ENCODE data around the gene GSE1.

The GSE1 gene

GRCh38 chr16:85612801-85613603 lies at the start of gene GSE1:
Gene GSE1, plus strand, starts transcription at chr16:85613322. Its CDS starts 70 bp downstream, at chr16:85613392.
- H3K4me1 Mint-ChIP-seq (ENCODE audit: low read depth): peaks cover 63% of the 10 kb centered on the region
- no peaks in the 10 kb centered on the region for H3K27me3 Mint-ChIP-seq
- peak within 1 kb of the TSS; percentile 45 for H3K27ac Mint-ChIP-seq
- H3K4me3 Mint-ChIP-seq: peak within 1 kb of the TSS; percentile 52
- no peaks in the 10 kb centered on the region for H3K36me3 Mint-ChIP-seq (ENCODE audit: low read depth)
- no peaks in the 10 kb centered on the region for H3K9me3 Mint-ChIP-seq

DNA sequence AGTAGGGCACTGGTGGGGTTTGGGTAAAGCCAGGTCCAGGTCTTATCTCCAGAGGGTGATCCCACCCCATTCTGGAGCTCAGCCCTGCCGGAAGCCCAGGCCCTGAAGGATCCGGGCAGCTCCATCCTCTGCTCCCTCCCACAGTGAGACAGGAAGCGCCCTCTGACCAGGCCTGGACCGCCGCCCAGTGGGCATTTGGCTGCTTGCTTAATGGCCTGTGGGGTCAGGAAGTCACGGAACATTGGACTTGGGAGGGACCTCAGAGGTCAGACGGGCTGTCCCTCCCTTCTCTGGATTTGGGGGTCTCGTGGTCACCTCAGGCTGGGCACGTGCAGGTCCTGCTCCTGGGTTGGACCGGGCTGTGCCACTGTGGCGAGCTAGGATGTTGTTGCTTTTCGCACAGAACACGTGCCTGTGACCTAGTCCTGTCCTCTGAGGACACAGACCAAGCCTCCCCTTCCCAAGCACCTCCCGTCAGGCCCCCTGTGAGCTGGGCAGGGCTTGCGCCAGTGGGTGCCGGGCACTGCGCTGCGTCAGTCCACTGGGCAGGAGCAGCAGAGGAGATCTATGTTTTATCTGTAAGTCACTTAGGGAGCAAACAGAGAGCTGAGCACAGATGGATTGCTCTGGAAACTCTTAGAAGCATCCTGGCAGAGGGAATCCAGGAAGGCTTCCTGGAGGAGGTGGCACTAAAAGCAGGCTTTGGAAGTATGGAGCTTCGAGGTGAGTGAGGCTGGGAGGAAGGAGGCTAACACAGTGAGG lies 49.4 kb upstream of the GSE1 start:
- Mint-ChIP-seq H3K27me3 (no peaks in the 10 kb centered on the region), H3K36me3 (ENCODE audit: low read depth) (peaks cover 4% of the 10 kb centered on the region), H3K27ac (peak overlapping the region; percentile 88), H3K4me1 (ENCODE audit: low read depth) (peaks cover 78% of the 10 kb centered on the region), H3K4me3 (no peak overlapping the region), H3K9me3 (no peaks in the 10 kb centered on the region)

DNA sequence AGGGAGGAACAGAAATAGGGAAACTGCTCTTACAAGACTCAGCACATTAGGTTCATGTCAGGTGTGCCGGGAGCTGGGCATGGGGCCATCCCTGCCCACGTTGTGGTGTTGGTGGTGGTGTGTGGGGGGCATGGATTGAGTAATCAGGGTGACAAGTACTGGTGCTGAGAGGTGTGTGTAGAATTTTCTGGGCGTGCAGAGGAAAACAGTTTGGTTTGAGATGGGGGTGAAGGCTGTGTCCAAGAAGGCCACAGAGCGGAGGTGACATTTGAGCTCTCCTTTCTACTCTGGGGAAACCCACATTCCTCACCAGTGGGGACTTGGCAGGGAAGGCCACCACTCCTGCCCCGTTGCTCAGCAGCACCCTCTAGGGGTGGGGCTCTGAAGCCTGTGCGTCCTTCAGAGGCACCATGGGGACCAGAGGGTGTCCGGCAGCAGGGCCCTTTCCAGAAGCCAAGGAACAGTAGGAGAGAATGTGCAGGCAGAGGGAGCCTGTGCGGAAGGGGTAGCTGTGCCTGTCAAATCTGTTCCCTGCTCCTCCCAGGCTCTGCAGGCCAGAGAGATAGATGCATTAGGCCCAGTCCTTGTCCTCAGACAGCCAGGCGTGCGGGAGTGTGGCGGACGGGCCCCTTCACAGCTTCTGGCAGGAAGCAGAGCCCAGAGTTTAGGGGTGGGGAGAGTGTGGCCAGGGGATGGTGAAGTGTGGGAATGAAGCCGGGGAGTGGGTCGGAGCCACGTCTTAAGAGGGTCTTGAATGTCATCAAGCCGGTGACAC lies 48.7 kb upstream of the GSE1 start:
- Mint-ChIP-seq H3K9me3 (no peaks in the 10 kb centered on the region), H3K4me3 (peak overlapping the region; percentile 36), H3K27me3 (no peaks in the 10 kb centered on the region), H3K36me3 (ENCODE audit: low read depth) (peaks cover 4% of the 10 kb centered on the region), H3K27ac (peak overlapping the region; percentile 88), H3K4me1 (ENCODE audit: low read depth) (peaks cover 79% of the 10 kb centered on the region)

- Mint-ChIP-seq H3K27ac (no peak overlapping the region), H3K36me3 (ENCODE audit: low read depth) (peaks cover 4% of the 10 kb centered on the region), H3K27me3 (no peaks in the 10 kb centered on the region), H3K9me3 (no peaks in the 10 kb centered on the region), H3K4me3 (no peak overlapping the region), H3K4me1 (ENCODE audit: low read depth) (peaks cover 84% of the 10 kb centered on the region)
Observed at GRCh38 chr16:85565340-85565739, 47.8 kb upstream of the GSE1 start.

DNA sequence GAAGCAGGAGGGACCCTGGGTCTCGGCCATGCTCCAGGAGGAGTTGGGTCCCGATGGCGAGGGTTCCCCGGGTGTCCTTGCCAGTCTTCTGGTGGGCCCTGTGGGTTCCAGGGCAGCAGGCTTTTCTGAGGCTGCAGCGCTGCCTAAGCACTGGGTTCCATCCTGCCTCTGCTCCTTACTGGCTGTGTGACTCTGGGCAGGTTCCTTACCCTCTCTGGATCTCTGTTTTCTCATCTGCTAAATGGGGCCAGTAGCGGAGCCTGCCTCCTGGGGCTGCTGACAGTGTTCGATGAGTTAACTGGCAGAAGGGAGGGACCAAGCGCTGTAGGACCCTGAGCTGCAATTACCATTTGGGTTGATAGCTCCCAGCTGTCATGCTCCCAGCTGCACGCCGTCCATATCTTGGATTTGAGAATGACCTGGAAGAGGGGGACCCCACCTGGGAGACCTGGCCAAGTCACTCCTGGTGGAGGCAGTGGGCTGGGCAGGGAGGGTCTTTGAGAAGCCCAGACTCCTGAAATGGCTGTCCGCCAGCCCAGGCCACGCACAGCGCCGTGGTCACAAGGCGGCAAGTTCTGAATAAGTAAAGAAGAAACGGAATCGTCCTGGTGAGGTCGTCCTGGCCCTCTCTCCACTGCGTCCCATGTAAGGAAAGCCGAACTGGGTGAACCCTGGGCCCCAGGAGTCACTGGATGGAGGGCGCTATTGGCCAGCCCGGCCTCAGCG lies 47.2 kb upstream of the GSE1 start:
- H3K27me3 Mint-ChIP-seq: no peaks in the 10 kb centered on the region
- H3K9me3 Mint-ChIP-seq: no peaks in the 10 kb centered on the region
- H3K4me3 Mint-ChIP-seq: no peak overlapping the region
- H3K4me1 Mint-ChIP-seq (ENCODE audit: low read depth): peaks cover 84% of the 10 kb centered on the region
- H3K27ac Mint-ChIP-seq: no peak overlapping the region
- peaks cover 4% of the 10 kb centered on the region for H3K36me3 Mint-ChIP-seq (ENCODE audit: low read depth)

DNA sequence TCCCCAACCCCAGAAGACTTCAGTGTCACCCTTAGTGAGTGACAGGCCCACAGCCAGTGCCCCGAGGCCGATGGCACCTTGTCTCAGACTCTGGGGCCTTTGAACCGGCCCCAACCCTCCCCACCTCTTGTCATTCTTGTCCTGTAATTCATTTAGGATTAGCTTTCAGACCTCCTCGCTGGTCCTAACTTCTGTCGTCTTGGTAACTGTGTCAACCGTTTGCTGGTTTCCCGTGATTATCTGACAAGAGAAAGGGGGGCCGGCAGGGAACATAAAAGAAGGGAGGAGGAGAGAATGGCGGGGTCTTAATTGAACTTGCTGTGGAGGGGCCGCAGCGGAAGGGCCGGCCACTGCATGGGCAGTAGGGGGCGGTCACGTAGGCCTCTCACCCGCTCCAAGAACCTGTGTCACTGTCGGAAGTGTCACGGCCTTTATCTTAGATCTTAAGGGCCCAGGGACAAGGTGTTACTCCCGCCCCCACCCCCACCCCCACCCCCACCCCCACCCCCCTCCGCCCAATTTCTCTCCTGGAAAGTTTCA lies 46.5 kb upstream of the GSE1 start:
- H3K27me3 Mint-ChIP-seq: no peaks in the 10 kb centered on the region
- H3K9me3 Mint-ChIP-seq: no peaks in the 10 kb centered on the region
- H3K4me3 Mint-ChIP-seq: no peak overlapping the region
- H3K27ac Mint-ChIP-seq: peak overlapping the region; percentile 36
- peaks cover 4% of the 10 kb centered on the region for H3K36me3 Mint-ChIP-seq (ENCODE audit: low read depth)
- H3K4me1 Mint-ChIP-seq (ENCODE audit: low read depth): peaks cover 90% of the 10 kb centered on the region

DNA sequence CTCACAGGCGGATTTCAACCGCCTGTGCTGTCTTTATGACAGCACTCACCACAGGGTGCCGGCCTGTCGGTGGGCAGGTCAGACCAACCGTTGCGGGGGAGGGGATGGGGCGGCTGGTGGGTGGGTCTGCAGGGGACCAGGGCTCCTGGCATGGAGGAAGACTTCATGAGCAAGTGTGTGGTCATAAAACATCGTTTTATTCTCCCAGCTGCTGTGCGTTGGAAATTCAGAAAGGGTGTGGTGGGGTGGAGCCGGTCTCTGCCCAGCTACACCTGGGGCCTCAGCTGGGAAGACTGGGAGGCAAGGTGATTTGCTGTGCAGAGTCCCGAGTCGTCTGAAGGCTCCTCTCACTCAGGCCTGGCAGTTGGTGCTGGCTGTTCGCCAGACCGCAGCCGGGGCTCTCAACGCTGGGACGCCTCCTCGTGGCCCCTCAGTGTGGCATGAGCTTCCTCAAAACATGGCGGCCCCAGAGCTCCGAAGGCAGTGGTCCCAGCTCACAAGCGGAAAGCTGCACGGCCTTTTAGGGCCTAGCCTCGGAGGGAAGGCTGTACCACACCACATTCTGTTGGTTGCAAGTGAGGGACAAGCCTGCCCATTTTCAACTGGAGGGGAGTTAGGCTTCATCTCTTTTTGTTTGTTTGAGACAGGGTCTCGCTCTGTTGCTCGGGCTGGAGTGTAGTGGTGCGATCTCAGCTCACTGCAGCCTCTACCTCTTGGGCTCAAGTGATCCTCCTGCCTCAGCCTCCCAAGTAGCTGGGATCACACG lies 45.8 kb upstream of the GSE1 start:
- H3K9me3 Mint-ChIP-seq: no peaks in the 10 kb centered on the region
- peak overlapping the region; percentile 72 for H3K27ac Mint-ChIP-seq
- H3K4me3 Mint-ChIP-seq: peak overlapping the region; percentile 2
- peaks cover 92% of the 10 kb centered on the region for H3K4me1 Mint-ChIP-seq (ENCODE audit: low read depth)
- H3K36me3 Mint-ChIP-seq (ENCODE audit: low read depth): peaks cover 4% of the 10 kb centered on the region
- H3K27me3 Mint-ChIP-seq: no peaks in the 10 kb centered on the region

- Mint-ChIP-seq H3K27me3 (no peaks in the 10 kb centered on the region), H3K9me3 (no peaks in the 10 kb centered on the region), H3K36me3 (ENCODE audit: low read depth) (peaks cover 4% of the 10 kb centered on the region), H3K27ac (peak overlapping the region; percentile 72), H3K4me1 (ENCODE audit: low read depth) (peaks cover 94% of the 10 kb centered on the region), H3K4me3 (peak overlapping the region; percentile 2)
Observed at GRCh38 chr16:85567935-85568334, 45.2 kb upstream of the GSE1 start.

DNA sequence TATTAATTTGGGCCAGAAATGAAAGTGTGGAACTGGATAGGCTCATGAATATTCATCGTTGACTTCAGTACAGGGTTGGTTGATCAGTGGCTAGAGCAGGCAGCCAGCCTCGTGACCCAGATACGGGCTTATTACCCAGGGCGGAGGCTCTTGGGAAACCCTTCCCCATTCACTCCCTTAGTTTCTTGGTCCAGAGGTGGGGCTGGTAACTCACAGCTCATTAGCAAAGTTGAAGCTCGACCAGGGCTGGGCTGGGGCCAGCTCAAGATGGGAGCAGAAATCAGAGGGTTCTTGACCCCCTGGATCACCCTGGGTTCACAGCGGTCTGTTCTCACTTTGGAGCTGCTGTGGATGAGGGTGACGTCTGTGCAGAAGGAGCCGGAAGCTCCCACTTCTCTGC lies 44.6 kb upstream of the GSE1 start:
- H3K27me3 Mint-ChIP-seq: no peaks in the 10 kb centered on the region
- H3K27ac Mint-ChIP-seq: peak overlapping the region; percentile 72
- H3K36me3 Mint-ChIP-seq (ENCODE audit: low read depth): peaks cover 4% of the 10 kb centered on the region
- no peaks in the 10 kb centered on the region for H3K9me3 Mint-ChIP-seq
- no peak overlapping the region for H3K4me3 Mint-ChIP-seq
- H3K4me1 Mint-ChIP-seq (ENCODE audit: low read depth): peaks cover 95% of the 10 kb centered on the region

- H3K27me3 Mint-ChIP-seq: no peaks in the 10 kb centered on the region
- H3K9me3 Mint-ChIP-seq: no peaks in the 10 kb centered on the region
- peak overlapping the region; percentile 91 for H3K27ac Mint-ChIP-seq
- H3K4me1 Mint-ChIP-seq (ENCODE audit: low read depth): peaks cover 91% of the 10 kb centered on the region
- peak overlapping the region; percentile 70 for H3K4me3 Mint-ChIP-seq
- H3K36me3 Mint-ChIP-seq (ENCODE audit: low read depth): peaks cover 2% of the 10 kb centered on the region
Observed at GRCh38 chr16:85569039-85569614, 44.0 kb upstream of the GSE1 start.

DNA sequence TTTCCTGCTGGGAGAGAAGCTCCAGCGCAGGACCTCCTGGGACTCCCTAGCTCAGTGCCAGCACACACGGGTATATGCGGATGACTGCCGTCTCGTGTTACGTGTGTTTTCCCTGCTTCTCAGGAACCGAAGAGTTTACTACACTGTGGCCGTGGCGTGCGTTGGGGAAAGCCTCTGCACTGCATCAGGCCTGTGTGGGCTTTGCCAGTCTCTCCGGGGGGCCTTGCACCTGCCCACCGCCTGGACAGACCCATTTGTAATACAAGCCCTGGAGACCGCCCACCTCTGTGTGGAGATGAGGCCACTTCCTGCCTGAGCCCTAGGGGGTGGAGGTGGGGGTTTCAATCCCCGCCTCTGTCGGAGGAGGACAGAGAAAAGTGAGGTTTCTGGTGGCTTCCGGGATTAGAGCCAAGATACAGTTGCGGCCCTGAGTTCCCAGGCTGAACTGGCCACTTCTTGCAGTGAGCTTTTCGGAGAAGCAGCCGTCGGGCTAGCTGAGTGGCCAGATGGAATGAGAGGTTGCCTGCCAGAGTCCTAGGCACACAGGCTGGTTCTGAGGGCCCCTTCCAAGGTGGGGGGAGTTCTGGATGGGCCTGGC lies 43.4 kb upstream of the GSE1 start:
- peak overlapping the region; percentile 70 for H3K4me3 Mint-ChIP-seq
- peak overlapping the region; percentile 91 for H3K27ac Mint-ChIP-seq
- H3K4me1 Mint-ChIP-seq (ENCODE audit: low read depth): peaks cover 85% of the 10 kb centered on the region

DNA sequence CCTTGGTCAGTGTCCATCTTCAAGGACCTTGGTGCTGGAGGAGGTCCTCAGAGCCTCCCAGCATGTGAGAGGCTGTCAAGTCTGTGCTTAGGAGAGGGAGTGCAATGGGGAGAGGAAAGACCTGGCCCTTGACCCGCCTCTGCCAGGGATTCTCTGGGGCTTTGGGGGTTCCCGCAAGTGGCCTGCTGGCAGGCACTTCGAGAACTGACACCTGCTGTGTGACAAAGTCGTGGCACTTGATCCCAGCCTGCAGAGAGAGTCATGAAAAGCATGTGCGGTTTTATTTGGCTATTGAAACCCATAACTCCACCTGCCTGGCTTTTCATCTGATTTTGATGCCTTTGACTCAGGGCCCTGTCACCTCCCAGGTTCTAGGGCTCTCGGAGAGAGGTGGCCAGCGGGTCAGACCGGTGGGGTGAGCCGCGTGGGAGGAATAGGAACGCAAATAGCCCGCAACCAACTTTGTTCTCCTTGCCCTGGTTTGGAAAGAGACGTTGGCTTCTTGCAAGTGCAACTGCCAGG lies 42.8 kb upstream of the GSE1 start:
- Mint-ChIP-seq H3K36me3 (ENCODE audit: low read depth) (no peaks in the 10 kb centered on the region), H3K27ac (peak overlapping the region; percentile 91), H3K4me3 (peak overlapping the region; percentile 70), H3K27me3 (no peaks in the 10 kb centered on the region), H3K9me3 (no peaks in the 10 kb centered on the region), H3K4me1 (ENCODE audit: low read depth) (peaks cover 83% of the 10 kb centered on the region)

More for the DNA sequence above, 43.4 kb upstream of the GSE1 start:
- Mint-ChIP-seq H3K27me3 (no peaks in the 10 kb centered on the region), H3K9me3 (no peaks in the 10 kb centered on the region), H3K36me3 (ENCODE audit: low read depth) (no peaks in the 10 kb centered on the region)

Measured in stimulated activated naive CD8-positive, alpha-beta T cell treated with anti-CD3 and anti-CD28 coated beads, Interleukin-15, Interleukin-2, amounts not matched to agents 100 ng/mL and 50 ng/mL, for 24 hours (primary cell).